ENCODE results near the gene EIF3B.
"Not testable (repeated sequence)": the region's sequence is repeated elsewhere in the genome, so short reads cannot be mapped to it uniquely, and the experiment has no call there.

Gene EIF3B

DNA sequence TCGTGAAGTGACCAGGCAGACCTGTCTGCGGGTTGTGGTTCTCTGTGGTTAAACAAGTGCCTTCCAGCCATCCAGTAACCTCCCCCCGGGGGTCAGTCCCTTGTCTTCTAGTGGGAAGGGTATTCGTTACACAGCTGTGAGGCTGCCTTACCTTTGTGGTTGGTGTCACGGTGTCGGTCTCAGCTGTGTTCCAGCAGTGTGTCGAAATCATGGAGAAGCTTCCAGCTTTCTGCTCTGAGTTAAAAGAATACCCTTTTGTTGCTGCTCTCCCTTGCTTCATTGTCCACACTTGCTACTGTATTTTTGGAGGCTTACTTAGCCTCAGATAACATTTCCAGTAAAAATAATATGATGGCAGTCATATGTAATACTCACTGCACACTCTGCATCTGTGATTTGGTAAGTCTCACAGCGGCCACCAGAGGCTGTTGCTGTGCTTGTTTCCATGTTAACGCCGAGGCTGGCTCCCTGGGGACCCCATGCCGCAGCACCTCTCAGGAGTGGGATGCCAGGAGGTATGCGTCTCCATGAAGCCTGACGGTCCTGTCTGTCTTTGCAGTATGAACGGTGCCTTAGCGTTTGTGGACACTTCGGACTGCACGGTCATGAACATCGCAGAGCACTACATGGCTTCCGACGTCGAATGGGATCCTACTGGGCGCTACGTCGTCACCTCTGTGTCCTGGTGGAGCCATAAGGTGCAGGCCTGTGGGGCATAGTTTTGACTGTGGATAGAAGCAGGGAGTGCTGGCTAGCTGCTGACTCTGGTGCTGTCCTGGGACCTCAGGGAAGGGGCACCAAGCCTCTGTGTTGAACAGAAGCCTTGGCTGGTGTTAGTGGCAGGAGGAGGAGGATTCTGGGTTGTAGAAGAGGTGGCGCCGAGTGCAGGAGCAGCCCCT, 20.5 kb downstream of the EIF3B start:
- DNase-seq (ENCODE audit: low read depth) = no peak
- no peak overlapping the region for H3K4me3 ChIP-seq (ENCODE audit: control insufficient read depth, low read depth, low read length)
- TF ChIP-seq, protein P1, sequence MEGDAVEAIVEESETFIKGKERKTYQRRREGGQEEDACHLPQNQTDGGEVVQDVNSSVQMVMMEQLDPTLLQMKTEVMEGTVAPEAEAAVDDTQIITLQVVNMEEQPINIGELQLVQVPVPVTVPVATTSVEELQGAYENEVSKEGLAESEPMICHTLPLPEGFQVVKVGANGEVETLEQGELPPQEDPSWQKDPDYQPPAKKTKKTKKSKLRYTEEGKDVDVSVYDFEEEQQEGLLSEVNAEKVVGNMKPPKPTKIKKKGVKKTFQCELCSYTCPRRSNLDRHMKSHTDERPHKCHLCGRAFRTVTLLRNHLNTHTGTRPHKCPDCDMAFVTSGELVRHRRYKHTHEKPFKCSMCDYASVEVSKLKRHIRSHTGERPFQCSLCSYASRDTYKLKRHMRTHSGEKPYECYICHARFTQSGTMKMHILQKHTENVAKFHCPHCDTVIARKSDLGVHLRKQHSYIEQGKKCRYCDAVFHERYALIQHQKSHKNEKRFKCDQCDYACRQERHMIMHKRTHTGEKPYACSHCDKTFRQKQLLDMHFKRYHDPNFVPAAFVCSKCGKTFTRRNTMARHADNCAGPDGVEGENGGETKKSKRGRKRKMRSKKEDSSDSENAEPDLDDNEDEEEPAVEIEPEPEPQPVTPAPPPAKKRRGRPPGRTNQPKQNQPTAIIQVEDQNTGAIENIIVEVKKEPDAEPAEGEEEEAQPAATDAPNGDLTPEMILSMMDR (conservative IDR thresholded peaks at IDR 0.05; ENCODE audit: control insufficient read depth, insufficient read depth, low read depth, low read length) = no peak

DNA sequence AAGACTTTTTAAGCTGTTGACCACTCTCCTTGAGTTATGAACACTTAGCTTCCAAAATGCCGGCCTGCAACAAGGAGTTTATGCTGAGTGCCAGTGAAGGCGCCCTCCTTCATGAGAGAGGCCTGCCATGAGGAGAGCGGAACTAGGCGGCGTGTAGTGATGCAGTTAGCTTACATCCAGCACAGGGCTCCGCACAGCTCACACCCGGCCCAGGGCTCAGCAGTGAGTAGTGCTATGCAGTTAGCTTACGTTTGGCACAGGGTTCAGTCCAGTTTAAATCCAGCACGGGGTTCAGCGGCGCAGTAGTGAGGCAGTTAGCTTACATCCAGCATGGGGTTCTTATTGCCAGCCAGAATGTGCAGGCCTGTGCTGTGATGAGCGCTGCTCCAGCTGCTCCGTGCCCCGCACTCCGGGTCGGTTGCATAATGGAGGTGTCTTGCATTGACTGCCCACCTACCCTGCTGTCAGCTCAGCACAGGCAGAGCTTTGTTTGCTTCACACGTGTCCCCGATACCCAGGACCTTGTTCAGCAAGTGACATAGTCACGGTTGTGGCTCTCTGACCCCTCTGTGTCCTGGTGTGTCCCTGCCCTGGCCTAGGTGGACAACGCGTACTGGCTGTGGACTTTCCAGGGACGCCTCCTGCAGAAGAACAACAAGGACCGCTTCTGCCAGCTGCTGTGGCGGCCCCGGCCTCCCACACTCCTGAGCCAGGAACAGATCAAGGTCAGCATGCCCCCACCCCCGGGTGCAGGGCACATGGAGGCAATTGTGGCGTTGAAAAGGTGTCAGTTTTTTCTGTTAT, 21.9 kb downstream of the EIF3B start:
- no peak overlapping the region for H3K4me3 ChIP-seq (ENCODE audit: control insufficient read depth, low read depth, low read length)
- TF ChIP-seq, protein P1 (conservative IDR thresholded peaks at IDR 0.05; ENCODE audit: control insufficient read depth, insufficient read depth, low read depth, low read length) = no peak
- no peak for DNase-seq (ENCODE audit: low read depth)

DNA sequence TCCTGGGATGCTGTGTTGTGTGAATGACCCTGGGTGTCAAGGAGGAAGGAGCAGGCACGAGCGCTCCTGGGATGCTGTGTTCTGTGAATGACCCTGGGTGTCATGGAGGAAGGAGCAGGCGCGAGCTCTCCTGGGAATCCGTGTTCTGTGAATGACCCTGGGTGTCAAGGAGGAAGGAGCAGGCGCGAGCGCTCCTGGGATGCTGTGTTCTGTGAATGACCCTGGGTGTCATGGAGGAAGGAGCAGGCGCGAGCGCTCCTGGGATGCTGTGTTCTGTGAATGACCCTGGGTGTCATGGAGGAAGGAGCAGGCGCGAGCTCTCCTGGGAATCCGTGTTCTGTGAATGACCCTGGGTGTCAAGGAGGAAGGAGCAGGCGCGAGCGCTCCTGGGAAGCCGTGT, 22.9 kb downstream of the EIF3B start:
- H3K4me3 ChIP-seq (ENCODE audit: control insufficient read depth, low read depth, low read length); DNase-seq (ENCODE audit: low read depth): not testable (repeated sequence)

DNA sequence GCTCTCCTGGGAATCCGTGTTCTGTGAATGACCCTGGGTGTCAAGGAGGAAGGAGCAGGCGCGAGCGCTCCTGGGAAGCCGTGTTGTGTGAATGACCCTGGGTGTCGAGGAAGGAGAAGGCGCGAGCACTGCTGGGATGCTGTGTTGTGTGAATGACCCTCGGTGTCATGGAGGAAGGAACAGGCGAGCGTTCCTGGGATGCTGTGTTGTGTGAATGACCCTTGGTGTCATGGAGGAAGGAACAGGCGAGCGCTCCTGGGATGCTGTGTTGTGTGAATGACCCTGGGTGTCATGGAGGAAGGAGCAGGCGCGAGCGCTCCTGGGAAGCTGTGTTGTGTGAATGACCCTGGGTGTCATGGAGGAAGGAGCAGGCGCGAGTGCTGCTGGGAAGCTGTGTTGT, 23.5 kb downstream of the EIF3B start:
- DNase-seq (ENCODE audit: low read depth); H3K4me3 ChIP-seq (ENCODE audit: control insufficient read depth, low read depth, low read length): not testable (repeated sequence)

DNA sequence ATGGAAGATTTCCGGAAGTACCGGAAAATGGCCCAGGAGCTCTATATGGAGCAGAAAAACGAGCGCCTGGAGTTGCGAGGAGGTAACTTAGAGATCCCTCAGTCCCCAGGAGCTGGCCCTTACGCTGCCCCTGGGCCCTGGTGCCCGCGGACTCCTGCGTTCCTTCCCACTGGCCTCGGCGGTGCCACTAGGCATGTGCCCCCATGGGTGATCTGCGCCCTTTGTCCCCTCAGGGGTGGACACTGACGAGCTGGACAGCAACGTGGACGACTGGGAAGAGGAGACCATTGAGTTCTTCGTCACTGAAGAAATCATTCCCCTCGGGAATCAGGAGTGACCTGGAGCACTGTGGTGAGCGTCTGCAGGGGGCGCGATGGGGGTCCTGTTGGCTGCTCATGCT, 24.5 kb downstream of the EIF3B start:
- DNase-seq (ENCODE audit: low read depth) = no peak
- TF ChIP-seq, protein P1 (conservative IDR thresholded peaks at IDR 0.05; ENCODE audit: control insufficient read depth, insufficient read depth, low read depth, low read length) = no peak
- H3K4me3 ChIP-seq (ENCODE audit: control insufficient read depth, low read depth, low read length) = no peak overlapping the region

DNA sequence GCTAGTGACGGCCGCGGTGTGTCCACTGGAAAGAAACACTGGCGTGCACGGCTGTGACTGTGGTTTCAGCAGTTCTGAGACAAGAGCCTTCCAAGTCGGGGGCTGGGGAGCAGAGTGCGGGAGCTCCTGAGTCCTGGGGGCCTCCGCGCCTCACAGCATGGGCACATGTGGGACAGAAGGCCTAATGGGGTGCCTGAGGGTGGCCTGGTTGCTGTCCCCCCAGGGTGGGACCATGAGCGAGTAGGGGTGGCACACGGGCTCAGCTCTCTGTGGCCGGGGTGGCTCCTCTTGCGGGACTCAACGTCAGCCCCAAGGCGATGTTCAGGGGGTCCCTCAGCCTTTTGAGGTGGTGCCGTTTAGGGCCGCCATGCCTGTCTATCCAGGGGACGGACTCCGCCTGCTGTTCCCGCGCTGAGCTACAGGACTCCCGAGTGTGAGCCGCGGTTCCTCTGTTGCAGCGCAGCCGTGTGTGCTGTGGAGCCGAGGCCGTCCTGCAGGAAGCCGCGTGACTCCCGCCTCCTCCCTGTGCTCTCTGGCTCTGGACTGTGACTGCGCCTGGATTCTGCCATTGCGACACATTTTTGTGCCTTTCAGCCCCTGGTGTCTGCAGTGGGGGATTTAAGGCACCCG, 25.3 kb downstream of the EIF3B start:
- DNase-seq (ENCODE audit: low read depth) = peak; percentile 14
- TF ChIP-seq, protein P1 (conservative IDR thresholded peaks at IDR 0.05; ENCODE audit: control insufficient read depth, insufficient read depth, low read depth, low read length) = no peak
- H3K4me3 ChIP-seq (ENCODE audit: control insufficient read depth, low read depth, low read length) = no peak overlapping the region

DNA sequence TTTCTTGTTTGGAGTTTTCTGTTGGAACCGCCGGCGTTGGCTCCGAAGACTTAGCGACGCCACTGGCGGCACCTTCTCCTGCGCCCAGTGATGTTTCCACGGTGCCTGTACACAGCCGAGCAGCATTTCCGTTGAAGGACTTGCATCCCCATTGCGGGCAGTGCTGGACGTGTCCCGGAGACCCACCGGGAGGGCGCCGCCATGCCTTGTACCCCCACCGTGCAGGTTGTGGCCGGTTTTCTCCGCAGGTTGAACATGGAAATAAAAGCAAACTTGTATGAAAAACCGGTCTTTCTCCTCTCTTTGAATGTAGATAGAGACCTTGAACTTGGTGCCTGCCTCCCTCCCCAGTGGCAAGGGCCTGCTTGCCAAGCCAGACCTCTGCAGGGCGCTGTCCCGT, 25.8 kb downstream of the EIF3B start:
- no peak overlapping the region for H3K4me3 ChIP-seq (ENCODE audit: control insufficient read depth, low read depth, low read length)
- no peak for DNase-seq (ENCODE audit: low read depth)
- TF ChIP-seq, protein P1 (conservative IDR thresholded peaks at IDR 0.05; ENCODE audit: control insufficient read depth, insufficient read depth, low read depth, low read length) = no peak
